ENCODE measurements around the gene MARCHF9. TPM values are rescaled to one million over a fixed set of nuclear protein-coding genes. Genes with fewer than 3 reads are reported as not detected.

MARCHF9 gene
- total RNA-seq, 2 experiments from 2014 or later = 20.9 to 22.5 TPM

GRCh38 chr12:57725851-57726150 is 29.1 kb upstream of the MARCHF9 start:
- H3K9me3 Mint-ChIP-seq (ENCODE audit: low read depth) = no peaks in the 10 kb centered on the region
- intact Hi-C loops (cut with DNase I, micrococcal nuclease) = no loop called here
- no peak for DNase-seq
- no peaks in the 10 kb centered on the region for H3K27me3 Mint-ChIP-seq
- H3K4me3 Mint-ChIP-seq = no peak overlapping the region
- H3K27ac Mint-ChIP-seq = no peak overlapping the region
- H3K36me3 Mint-ChIP-seq (ENCODE audit: low read depth) = peaks cover 31% of the 10 kb centered on the region
- no peaks in the 10 kb centered on the region for H3K4me1 Mint-ChIP-seq
- ATAC-seq = no peak
- ChIA-PET CTCF (interaction anchor here (0.7 to 1.6 kb wide), 5 partner anchors 9 to 31 kb away, joined by 3 to 7 read pairs (median 5); no protein-coding TSS in a partner anchor), POLR2A (no interaction called here)

GRCh38 chr12:57726151-57726883 is 28.6 kb upstream of the MARCHF9 start:
- H3K9me3 Mint-ChIP-seq (ENCODE audit: low read depth) = no peaks in the 10 kb centered on the region
- ATAC-seq (peak; percentile 45), DNase-seq (peak; percentile 59)
- no peaks in the 10 kb centered on the region for H3K27me3 Mint-ChIP-seq
- H3K4me3 Mint-ChIP-seq = no peak overlapping the region
- intact Hi-C loops (cut with DNase I, micrococcal nuclease) = no loop called here
- POLR2A ChIA-PET = no interaction called here
- H3K4me1 Mint-ChIP-seq = no peaks in the 10 kb centered on the region
- CTCF ChIA-PET = interaction anchor here (0.7 to 1.6 kb wide), 5 partner anchors 9 to 30 kb away, joined by 3 to 7 read pairs (median 5); no protein-coding TSS in a partner anchor
- no peak overlapping the region for H3K27ac Mint-ChIP-seq
- peaks cover 34% of the 10 kb centered on the region for H3K36me3 Mint-ChIP-seq (ENCODE audit: low read depth)

GRCh38 chr12:57726884-57727757 is 27.8 kb upstream of the MARCHF9 start:
- DNase-seq (no peak), ATAC-seq (no peak)
- Mint-ChIP-seq H3K27ac (no peak overlapping the region), H3K27me3 (no peaks in the 10 kb centered on the region), H3K4me1 (no peaks in the 10 kb centered on the region), H3K36me3 (ENCODE audit: low read depth) (peaks cover 37% of the 10 kb centered on the region), H3K4me3 (no peak overlapping the region), H3K9me3 (ENCODE audit: low read depth) (no peaks in the 10 kb centered on the region)
- intact Hi-C loops (cut with DNase I, micrococcal nuclease) = no loop called here
- ChIA-PET CTCF (interaction anchor here (1.0 to 1.6 kb wide), 2 partner anchors 12 to 29 kb away, joined by 5 to 7 read pairs; no protein-coding TSS in a partner anchor), POLR2A (no interaction called here)

GRCh38 chr12:57727758-57728395 is 27.0 kb upstream of the MARCHF9 start:
- H3K4me3 Mint-ChIP-seq = no peak overlapping the region
- DNase-seq = no peak
- H3K36me3 Mint-ChIP-seq (ENCODE audit: low read depth) = peaks cover 44% of the 10 kb centered on the region
- ATAC-seq = no peak
- H3K9me3 Mint-ChIP-seq (ENCODE audit: low read depth) = no peaks in the 10 kb centered on the region
- no peak overlapping the region for H3K27ac Mint-ChIP-seq
- no peaks in the 10 kb centered on the region for H3K4me1 Mint-ChIP-seq
- CTCF ChIA-PET = interaction anchor here (0.7 kb wide), 1 partner anchor 213 kb away, joined by 3 read pairs; no protein-coding TSS in a partner anchor
- POLR2A ChIA-PET = no interaction called here
- no peaks in the 10 kb centered on the region for H3K27me3 Mint-ChIP-seq
- intact Hi-C loops (cut with DNase I, micrococcal nuclease) = no loop called here

- DNase-seq (no peak), ATAC-seq (no peak)
- Mint-ChIP-seq H3K27me3 (no peaks in the 10 kb centered on the region), H3K36me3 (ENCODE audit: low read depth) (peaks cover 54% of the 10 kb centered on the region), H3K27ac (no peak overlapping the region), H3K4me1 (no peaks in the 10 kb centered on the region), H3K9me3 (ENCODE audit: low read depth) (no peaks in the 10 kb centered on the region), H3K4me3 (no peak overlapping the region)
- intact Hi-C loops (cut with DNase I, micrococcal nuclease) = no loop called here
- ChIA-PET CTCF (interaction anchor here (0.9 kb wide), 1 partner anchor 14 kb away, joined by 3 read pairs; no protein-coding TSS in a partner anchor), POLR2A (no interaction called here)
Observed at GRCh38 chr12:57729321-57729844, 25.5 kb upstream of the MARCHF9 start.

GRCh38 chr12:57730336-57731067 is 24.4 kb upstream of the MARCHF9 start:
- no peak for DNase-seq
- no peak overlapping the region for H3K4me3 Mint-ChIP-seq
- no peak overlapping the region for H3K27ac Mint-ChIP-seq
- peaks cover 61% of the 10 kb centered on the region for H3K36me3 Mint-ChIP-seq (ENCODE audit: low read depth)
- ChIA-PET CTCF (interaction anchor here (0.5 kb wide), 1 partner anchor 148 kb away, joined by 3 read pairs; no protein-coding TSS in a partner anchor), POLR2A (no interaction called here)
- no peak for ATAC-seq
- intact Hi-C loops (cut with DNase I, micrococcal nuclease) = no loop called here
- no peaks in the 10 kb centered on the region for H3K27me3 Mint-ChIP-seq
- no peaks in the 10 kb centered on the region for H3K9me3 Mint-ChIP-seq (ENCODE audit: low read depth)
- H3K4me1 Mint-ChIP-seq = no peaks in the 10 kb centered on the region

GRCh38 chr12:57731411-57732080 is 23.4 kb upstream of the MARCHF9 start:
- CTCF ChIA-PET = interaction anchor here (0.6 to 1.5 kb wide), 4 partner anchors 8 to 320 kb away, joined by 3 to 4 read pairs (median 3); no protein-coding TSS in a partner anchor
- POLR2A ChIA-PET = no interaction called here

GRCh38 chr12:57732270-57732669 is 22.6 kb upstream of the MARCHF9 start:
- ChIA-PET CTCF (interaction anchor here (0.8 to 1.5 kb wide), 3 partner anchors 9 to 191 kb away, joined by 3 to 4 read pairs (median 3); no protein-coding TSS in a partner anchor), POLR2A (no interaction called here)
- Mint-ChIP-seq H3K27ac (no peak overlapping the region), H3K27me3 (no peaks in the 10 kb centered on the region), H3K4me3 (no peak overlapping the region), H3K9me3 (ENCODE audit: low read depth) (no peaks in the 10 kb centered on the region), H3K4me1 (peaks cover 3% of the 10 kb centered on the region), H3K36me3 (ENCODE audit: low read depth) (peaks cover 55% of the 10 kb centered on the region)
- intact Hi-C loops (cut with DNase I, micrococcal nuclease) = no loop called here
- DNase-seq (no peak), ATAC-seq (no peak)

More at GRCh38 chr12:57731411-57732080, 23.4 kb upstream of the MARCHF9 start:
- DNase-seq = no peak
- H3K4me3 Mint-ChIP-seq = no peak overlapping the region
- intact Hi-C loops (cut with DNase I, micrococcal nuclease) = no loop called here
- H3K27me3 Mint-ChIP-seq = no peaks in the 10 kb centered on the region
- ATAC-seq = no peak
- peaks cover 3% of the 10 kb centered on the region for H3K4me1 Mint-ChIP-seq
- no peaks in the 10 kb centered on the region for H3K9me3 Mint-ChIP-seq (ENCODE audit: low read depth)
- H3K27ac Mint-ChIP-seq = no peak overlapping the region
- H3K36me3 Mint-ChIP-seq (ENCODE audit: low read depth) = peaks cover 60% of the 10 kb centered on the region

- CTCF ChIA-PET = interaction anchor here (0.8 to 1.5 kb wide), 2 partner anchors 8 to 191 kb away, joined by 3 to 4 read pairs; no protein-coding TSS in a partner anchor
- POLR2A ChIA-PET = no interaction called here
- peaks cover 3% of the 10 kb centered on the region for H3K4me1 Mint-ChIP-seq
- no peak for ATAC-seq
- peak overlapping the region; percentile 59 for H3K27ac Mint-ChIP-seq
- intact Hi-C loops (cut with DNase I, micrococcal nuclease) = no loop called here
- no peak overlapping the region for H3K4me3 Mint-ChIP-seq
- no peaks in the 10 kb centered on the region for H3K27me3 Mint-ChIP-seq
- H3K36me3 Mint-ChIP-seq (ENCODE audit: low read depth) = peaks cover 51% of the 10 kb centered on the region
- no peaks in the 10 kb centered on the region for H3K9me3 Mint-ChIP-seq (ENCODE audit: low read depth)
- DNase-seq = no peak
Observed at GRCh38 chr12:57732726-57733593, 21.9 kb upstream of the MARCHF9 start.

- CTCF ChIA-PET = interaction anchor here (1.5 kb wide), 1 partner anchor 8 kb away, joined by 4 read pairs; no protein-coding TSS in a partner anchor
- peaks cover 51% of the 10 kb centered on the region for H3K36me3 Mint-ChIP-seq (ENCODE audit: low read depth)
Observed at GRCh38 chr12:57733928-57734327, 21.0 kb upstream of the MARCHF9 start.

More at GRCh38 chr12:57733928-57734327, 21.0 kb upstream of the MARCHF9 start:
- Mint-ChIP-seq H3K27me3 (no peaks in the 10 kb centered on the region), H3K9me3 (ENCODE audit: low read depth) (no peaks in the 10 kb centered on the region), H3K4me3 (no peak overlapping the region), H3K27ac (no peak overlapping the region), H3K4me1 (peaks cover 4% of the 10 kb centered on the region)
- DNase-seq (no peak), ATAC-seq (no peak)
- intact Hi-C loops (cut with DNase I, micrococcal nuclease) = no loop called here
- POLR2A ChIA-PET = no interaction called here

Data from activated CD4-positive, alpha-beta T cell treated with anti-CD3 and anti-CD28 coated beads for 36 hours (primary cell).